Panc1 (cell line): ENCODE data around the gene SYT14.

ENCODE experiments used
- POLR2AphosphoS5 ChIP-seq: IDR thresholded peaks from 2 replicates; pipeline ENCODE4 v1.6.1; 2012; ENCODE audit warnings: mild to moderate bottlenecking, low read depth, low read length, moderate library complexity
- TCF7L2 ChIP-seq: IDR thresholded peaks from 2 replicates; pipeline ENCODE4 v1.6.1; 2011; ENCODE audit warnings: mild to moderate bottlenecking, low read depth, low read length, inconsistent platforms

- no peak for TF ChIP-seq POLR2AphosphoS5
- no peak for TF ChIP-seq TCF7L2
Observed at GRCh38 chr1:210198840-210199239, 260.8 kb downstream of the SYT14 start.
